H7 (cell line): ENCODE results near the gene PSPC1. TPM values are rescaled to one million over a fixed set of nuclear protein-coding genes. Genes with fewer than 3 reads are reported as not detected.
A peak's percentile ranks its signal among the peaks of the same experiment; 100 is the strongest.
"Not testable (repeated sequence)": the region's sequence is repeated elsewhere in the genome, so short reads cannot be mapped to it uniquely, and the experiment has no call there.

ENCODE experiments used
- DNase-seq: peaks from one replicate; pipeline ENCODE4 v3.0.0; 2012
- H3K27me3 ChIP-seq: 2 replicates; pipeline ENCODE4 v1.6.0; 2011; ENCODE audit warnings: mild to moderate bottlenecking, low read length; ENCODE audit not compliant: control insufficient read depth, insufficient read depth
- H3K36me3 ChIP-seq: replicated peaks from 2 replicates; pipeline ENCODE4 v1.5.1; 2011; ENCODE audit warnings: low read length; ENCODE audit not compliant: control insufficient read depth, insufficient read depth
- H3K4me3 ChIP-seq: 2 replicates; pipeline ENCODE4 v1.5.1; 2011; ENCODE audit warnings: low read depth, mild to moderate bottlenecking, control low read depth, low read length, moderate library complexity; ENCODE audit not compliant: insufficient read depth
- total RNA-seq: library from RNA; depleted of rRNA; stranded (reverse); fragments of >200 nt; shearing (Covaris generic); gene quantifications from 2 replicates; pipeline ENCODE4 v1.2.3, GENCODE V29; 2014

The PSPC1 gene
- total RNA-seq, 1 experiment from 2014 or later = 42.2 TPM

- H3K36me3 ChIP-seq = no peaks in the 10 kb centered on the region
- DNase-seq = peak; percentile 66
- peak overlapping the region; percentile 100 for H3K4me3 ChIP-seq
These were observed 557 bp downstream of the PSPC1 start for GRCh38 chr13:19782049-19782726.

GRCh38 chr13:19781526-19781925 lies 1.2 kb downstream of the PSPC1 start:
- Histone ChIP-seq H3K27me3 (no peaks in the 10 kb centered on the region), H3K36me3 (no peaks in the 10 kb centered on the region), H3K4me3 (peak overlapping the region; percentile 100)
- peak; percentile 11 for DNase-seq

More at GRCh38 chr13:19782049-19782726, 557 bp downstream of the PSPC1 start:
- no peaks in the 10 kb centered on the region for H3K27me3 ChIP-seq

- H3K36me3 ChIP-seq, DNase-seq, H3K27me3 ChIP-seq: not testable (repeated sequence)
- peak overlapping the region; percentile 12; the same call in 1 of the 2 replicates for H3K4me3 ChIP-seq
These were observed 1.9 kb downstream of the PSPC1 start for GRCh38 chr13:19780753-19781418.

DNA sequence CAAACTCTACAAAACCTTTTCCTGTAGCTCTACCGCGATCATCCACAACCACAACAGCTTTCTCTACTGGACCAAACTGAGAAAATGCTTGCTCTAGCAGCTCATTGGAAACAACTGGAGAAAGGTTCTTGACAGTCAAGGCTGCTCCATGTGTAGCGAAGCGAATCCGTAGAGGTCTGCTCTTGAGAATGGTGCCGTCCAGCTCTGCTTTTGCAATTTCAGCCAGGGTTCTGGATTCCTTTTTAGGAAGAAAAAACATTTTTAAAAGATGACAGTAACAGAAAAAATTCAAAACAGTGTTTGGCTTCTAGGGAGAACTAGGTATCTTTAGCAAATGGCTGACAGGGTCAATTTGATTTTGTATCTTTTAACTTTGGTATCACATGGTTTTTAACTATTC lies 10.4 kb downstream of the PSPC1 start:
- Histone ChIP-seq H3K4me3 (no peak overlapping the region), H3K36me3 (peaks cover 16% of the 10 kb centered on the region), H3K27me3 (no peaks in the 10 kb centered on the region)
- no peak for DNase-seq

- peaks cover 16% of the 10 kb centered on the region for H3K36me3 ChIP-seq
- no peak overlapping the region for H3K4me3 ChIP-seq
- no peak for DNase-seq
- no peaks in the 10 kb centered on the region for H3K27me3 ChIP-seq
These were observed 12.9 kb downstream of the PSPC1 start for GRCh38 chr13:19769854-19770253.

- Histone ChIP-seq H3K27me3 (no peaks in the 10 kb centered on the region), H3K4me3 (no peak overlapping the region), H3K36me3 (peaks cover 14% of the 10 kb centered on the region)
- no peak for DNase-seq
These were observed 14.8 kb downstream of the PSPC1 start for GRCh38 chr13:19767966-19768365.

DNA sequence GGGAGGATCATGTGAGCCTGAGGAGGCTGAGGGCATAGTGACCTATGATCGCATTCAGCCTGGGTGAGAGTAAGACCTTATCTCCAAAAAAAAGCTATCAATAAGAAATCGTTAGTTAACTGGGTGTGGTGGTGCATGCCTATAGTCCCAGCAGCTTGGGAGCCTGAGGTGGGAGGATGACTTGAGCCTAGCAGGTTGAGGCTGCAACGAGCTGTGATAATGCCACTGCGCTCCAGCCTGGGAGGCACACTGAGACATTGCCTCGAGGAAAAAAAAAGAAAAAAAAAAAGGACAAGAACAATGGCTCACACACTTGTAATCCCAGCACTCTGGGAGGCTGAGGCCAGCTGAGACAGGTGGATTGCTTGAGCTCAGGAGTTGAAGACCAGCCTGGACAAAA lies 16.2 kb downstream of the PSPC1 start:
- no peak for DNase-seq
- no peak overlapping the region for H3K4me3 ChIP-seq
- peaks cover 9% of the 10 kb centered on the region for H3K36me3 ChIP-seq
- H3K27me3 ChIP-seq = no peaks in the 10 kb centered on the region

DNA sequence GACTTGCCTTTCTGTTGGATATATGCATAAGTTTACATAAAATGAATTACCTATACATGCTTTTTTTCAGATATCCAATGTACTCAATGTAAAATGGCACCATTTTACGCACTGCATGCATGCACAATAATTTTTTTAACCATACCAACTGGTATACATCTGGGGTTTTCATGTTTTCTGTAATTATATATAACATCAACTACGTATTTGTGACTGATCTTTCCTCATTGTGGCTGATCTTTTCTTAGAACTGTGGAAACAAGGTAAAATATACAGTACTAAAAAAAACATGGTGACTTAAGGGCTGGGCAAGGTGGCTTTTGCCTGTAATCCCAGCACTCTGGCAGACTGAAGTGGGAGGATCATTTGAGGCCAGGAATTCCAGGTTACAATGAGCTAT lies 18.5 kb downstream of the PSPC1 start:
- no peak for DNase-seq
- no peaks in the 10 kb centered on the region; the same call in none of the 2 replicates for H3K36me3 ChIP-seq
- H3K27me3 ChIP-seq = no peaks in the 10 kb centered on the region

GRCh38 chr13:19763618-19764017 lies 19.1 kb downstream of the PSPC1 start:
- no peaks in the 10 kb centered on the region; the same call in none of the 2 replicates for H3K36me3 ChIP-seq
- no peak overlapping the region for H3K4me3 ChIP-seq
- DNase-seq = no peak
- no peaks in the 10 kb centered on the region for H3K27me3 ChIP-seq

More for the DNA sequence above, 18.5 kb downstream of the PSPC1 start:
- no peak overlapping the region for H3K4me3 ChIP-seq

- no peak overlapping the region for H3K4me3 ChIP-seq
- H3K27me3 ChIP-seq = no peaks in the 10 kb centered on the region
- H3K36me3 ChIP-seq = peaks cover 8% of the 10 kb centered on the region
- DNase-seq = no peak
These were observed 23.1 kb downstream of the PSPC1 start for GRCh38 chr13:19759669-19760068.

DNA sequence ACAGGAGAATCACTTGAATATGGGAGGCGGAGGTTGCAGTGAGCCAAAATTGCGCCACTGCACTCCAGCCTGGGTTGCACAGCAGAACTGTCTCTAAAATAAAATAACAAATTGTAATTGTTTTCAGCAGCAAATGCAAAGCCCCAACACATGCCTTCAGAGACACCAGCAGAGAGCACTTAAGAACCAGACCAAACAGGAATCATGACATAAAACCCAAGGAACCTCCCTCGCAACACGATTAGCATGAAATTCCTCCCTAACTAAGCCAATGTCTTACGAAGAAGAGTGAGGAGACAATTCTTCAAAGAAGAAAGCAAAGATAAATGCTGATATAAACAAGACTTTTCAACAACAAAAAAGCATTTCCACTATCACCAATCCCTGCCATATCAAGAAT lies 40.1 kb downstream of the PSPC1 start:
- Histone ChIP-seq H3K36me3 (peaks cover 1% of the 10 kb centered on the region), H3K4me3 (no peak overlapping the region), H3K27me3 (no peaks in the 10 kb centered on the region)
- DNase-seq = peak; percentile 16

DNA sequence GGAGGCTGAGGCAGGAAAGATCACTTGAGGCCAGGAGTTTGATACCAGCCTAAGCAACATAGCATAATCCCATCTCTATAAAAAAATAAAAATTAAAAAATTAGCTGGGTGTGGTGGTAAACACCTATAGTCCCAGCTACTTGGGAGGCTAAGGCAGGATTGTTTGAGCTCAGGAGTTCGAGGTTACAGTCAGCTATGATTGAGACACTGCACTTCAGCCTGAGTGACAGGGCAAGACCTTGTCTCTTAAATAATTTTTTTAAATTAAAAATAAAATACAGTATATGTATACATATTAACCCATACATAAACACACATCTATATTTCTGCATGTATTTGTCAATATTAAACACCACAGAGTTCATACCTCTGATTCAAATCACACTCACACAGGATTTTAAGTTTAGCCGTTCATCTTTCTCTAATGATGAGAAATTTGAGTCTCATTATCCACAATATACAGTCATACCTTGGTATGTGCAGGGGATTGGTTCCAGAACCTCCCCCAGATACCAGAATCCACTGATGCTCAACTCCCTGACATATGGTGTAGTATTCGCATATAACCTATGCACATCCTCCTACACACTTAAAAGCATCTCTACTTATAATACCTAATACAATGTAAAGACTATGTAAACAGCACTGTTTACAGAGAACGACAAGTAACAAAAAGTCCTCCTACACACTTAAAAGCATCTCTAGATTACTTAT lies 44.7 kb downstream of the PSPC1 start:
- Histone ChIP-seq H3K36me3 (peaks cover 2% of the 10 kb centered on the region), H3K27me3 (no peaks in the 10 kb centered on the region), H3K4me3 (no peak overlapping the region)
- no peak for DNase-seq

- Histone ChIP-seq H3K4me3 (no peak overlapping the region), H3K27me3 (no peaks in the 10 kb centered on the region), H3K36me3 (peaks cover 4% of the 10 kb centered on the region)
- DNase-seq = no peak
These were observed 56.1 kb downstream of the PSPC1 start for GRCh38 chr13:19726611-19727010.

GRCh38 chr13:19725320-19725719 lies 57.4 kb downstream of the PSPC1 start:
- Histone ChIP-seq H3K4me3 (no peak overlapping the region), H3K27me3 (no peaks in the 10 kb centered on the region), H3K36me3 (peaks cover 4% of the 10 kb centered on the region)
- no peak for DNase-seq

GRCh38 chr13:19720039-19720438 lies 62.7 kb downstream of the PSPC1 start:
- Histone ChIP-seq H3K4me3 (no peak overlapping the region), H3K27me3 (no peaks in the 10 kb centered on the region), H3K36me3 (no peaks in the 10 kb centered on the region; the same call in 1 of the 2 replicates)
- DNase-seq = no peak
